K562 (cell line): Measurements from ENCODE around the gene SALL2. TPM values are rescaled to one million over a fixed set of nuclear protein-coding genes. Genes with fewer than 3 reads are reported as not detected.
A peak's percentile ranks its signal among the peaks of the same experiment; 100 is the strongest.

ENCODE experiments used
- CC2D1A ChIP-seq: fragments of 450-650 bp; IDR thresholded peaks from 2 replicates; pipeline ENCODE4 v1.6.1; 2017; ENCODE audit warnings: mild to moderate bottlenecking
- CTCF ChIP-seq, 3 experiments: IDR thresholded peaks in 2 of 3; conservative IDR thresholded peaks in 1 of 3; 2 replicates each; pipeline ENCODE4 v1.5.1; 2011 to 2012; ENCODE audit warnings: low read length in 3 of 3, mild to moderate bottlenecking in 3 of 3, control low read depth in 2 of 3, improper control_type of control experiment in 1 of 3, inconsistent platforms in 1 of 3, low read depth in 1 of 3, mixed read lengths in 1 of 3, moderate library complexity in 1 of 3; ENCODE audit not compliant: insufficient read depth in 2 of 3
- DPF2 ChIP-seq: fragments of 450-650 bp; IDR thresholded peaks from 2 replicates; pipeline ENCODE4 v1.6.1; 2016
- GABPB1 ChIP-seq: sonication (generic); formaldehyde crosslinking; IDR thresholded peaks from 2 replicates; pipeline ENCODE4 v1.8.0; 2022; ENCODE audit warnings: mild to moderate bottlenecking, missing genetic modification reagents
- KLF13 ChIP-seq: fragments of 450-650 bp; IDR thresholded peaks from 2 replicates; pipeline ENCODE4 v1.6.1; 2016; ENCODE audit warnings: missing genetic modification characterization, low read depth, mild to moderate bottlenecking, missing compliant biosample characterization, moderate library complexity, borderline replicate concordance
- MEF2D ChIP-seq: conservative IDR thresholded peaks from 2 replicates; pipeline ENCODE4 v1.6.1; 2016; ENCODE audit warnings: low read depth, missing genetic modification characterization, missing compliant biosample characterization
- MXD1 ChIP-seq: fragments of 250-450 bp; sonication (Bioruptor Pico); IDR thresholded peaks from 2 replicates; pipeline ENCODE4 v1.8.0; 2021; ENCODE audit warnings: borderline replicate concordance, mild to moderate bottlenecking, moderate library complexity; ENCODE audit not compliant: poor library complexity, severe bottlenecking
- NFE2L1 ChIP-seq: fragments of 450-650 bp; IDR thresholded peaks from 2 replicates; pipeline ENCODE4 v1.6.1; 2016; ENCODE audit warnings: missing genetic modification characterization, low read depth, mild to moderate bottlenecking, missing compliant biosample characterization, moderate library complexity, borderline replicate concordance
- POLR2AphosphoS2 ChIP-seq: IDR thresholded peaks from 2 replicates; pipeline ENCODE4 v1.6.1; 2012; ENCODE audit warnings: low read length, improper control_type of control experiment
- RERE ChIP-seq: sonication (generic); formaldehyde crosslinking; IDR thresholded peaks from 2 replicates; pipeline ENCODE4 v1.8.0; 2023; ENCODE audit warnings: missing genetic modification reagents, mild to moderate bottlenecking, borderline replicate concordance
- SMAD4 ChIP-seq: fragments of 250-450 bp; sonication (Bioruptor Pico); conservative IDR thresholded peaks from 2 replicates; pipeline ENCODE4 v1.8.0; 2021; ENCODE audit warnings: inconsistent platforms, mild to moderate bottlenecking, moderate library complexity
- SP2 ChIP-seq: IDR thresholded peaks from 2 replicates; pipeline ENCODE4 v1.6.1; 2011; ENCODE audit warnings: mild to moderate bottlenecking, low read depth, low read length, moderate library complexity; ENCODE audit not compliant: poor library complexity, severe bottlenecking; ENCODE audit errors: extremely low read depth
- TBL1XR1 ChIP-seq, 2 experiments: IDR thresholded peaks; 2 replicates each; pipeline ENCODE4 v1.6.1; 2012; ENCODE audit warnings: improper control_type of control experiment in 2 of 2, low read length in 2 of 2, mild to moderate bottlenecking in 1 of 2
- TFAM ChIP-seq: fragments of 250-450 bp; sonication (Bioruptor Pico); conservative IDR thresholded peaks from 2 replicates; pipeline ENCODE4 v1.5.0; 2021; ENCODE audit warnings: mild to moderate bottlenecking, moderate library complexity
- TOE1 ChIP-seq, 2 experiments: fragments of 450-650 bp in 1 of 2; sonication (generic) in 1 of 2; formaldehyde crosslinking in 1 of 2; IDR thresholded peaks; 2 replicates each; pipeline versions ENCODE4 v1.7.1 to v1.8.0; 2016 to 2022; ENCODE audit warnings: borderline replicate concordance in 2 of 2, mild to moderate bottlenecking in 2 of 2, antibody characterized with exemption in 1 of 2, inconsistent platforms in 1 of 2, low read depth in 1 of 2, missing genetic modification reagents in 1 of 2, moderate library complexity in 1 of 2
- YY1 ChIP-seq, 3 experiments: IDR thresholded peaks; 2 replicates each; pipeline ENCODE4 v1.6.1; 2011; ENCODE audit warnings: low read length in 2 of 3, mild to moderate bottlenecking in 2 of 3, moderate library complexity in 2 of 3, borderline replicate concordance in 1 of 3, control low read depth in 1 of 3, low read depth in 1 of 3; ENCODE audit not compliant: insufficient read depth in 3 of 3, insufficient replicate concordance in 2 of 3, control insufficient read depth in 1 of 3, insufficient read length in 1 of 3; ENCODE audit errors: extremely low read depth in 1 of 3
- ZNF217 ChIP-seq: sonication (generic); formaldehyde crosslinking; IDR thresholded peaks from 2 replicates; pipeline ENCODE4 v1.8.0; 2022; ENCODE audit warnings: mild to moderate bottlenecking, missing genetic modification reagents
- polyA plus RNA-seq, 8 experiments: library from polyadenylated mRNA; depleted of rRNA in 4 of 8; stranded (reverse) in 5 of 8; unstranded in 3 of 8; fragments of >200 nt; fragmentation: Nextera tagmentation in 2 of 8; fragmentation: Illumina TruSeq in 1 of 8; extraction: Ambion mirVana in 2 of 8; extraction: Trizol in 1 of 8; gene quantifications; 2 replicates each; pipeline versions ENCODE4 v1.2.1 to v1.2.3, GENCODE V29; 2011 to 2014; ENCODE audit warnings: inconsistent platforms in 1 of 8, missing spikeins in 1 of 8
- total RNA-seq, 7 experiments: library from RNA; depleted of rRNA in 6 of 7; stranded (reverse); fragments of >200 nt in 6 of 7; fragmentation: Illumina TruSeq in 2 of 7; extraction: Trizol in 2 of 7; gene quantifications; 2 replicates each; pipeline versions ENCODE4 v1.2.1 to v1.2.3, GENCODE V29; 2011 to 2021; ENCODE audit warnings: low replicate concordance in 1 of 7

The SALL2 gene
- total and polyA plus RNA-seq, 9 of the 15 experiments (the other 6 are each of a cell fraction or from before 2014, with no cell fraction given) = 6.6 to 30.4 (median 12.9) TPM

- no peak for TF ChIP-seq NFE2L1 (tag)
- TF ChIP-seq SP2 = peak; percentile 75
- no peak; the same call in 1 of the 2 replicates for TF ChIP-seq CC2D1A
- no peak for TF ChIP-seq SMAD4 (CRISPR knock-in tag)
- no peak for TF ChIP-seq TFAM
- no peak for TF ChIP-seq MEF2D (tag)
- no peak for TF ChIP-seq MXD1 (CRISPR knock-in tag)
- TF ChIP-seq TBL1XR1 (IDR thresholded peaks at IDR 0.05; ENCODE audit: low read length in 2 of 2) = peak in 1 of 2 experiments; percentile 53; a peak in 2 of 4 replicates
- no peak for TF ChIP-seq ZNF217 (CRISPR knock-in tag)
- 0 out of 2 replicates have a peak, but pooled peaks have one; percentile 21 for TF ChIP-seq DPF2
- peak; percentile 56 for TF ChIP-seq TOE1 (IDR thresholded peaks at IDR 0.05; ENCODE audit: borderline replicate concordance)
- no peak for TF ChIP-seq TOE1 (CRISPR knock-in tag; IDR thresholded peaks at IDR 0.05; ENCODE audit: borderline replicate concordance, low read depth)
- TF ChIP-seq RERE (CRISPR knock-in tag) = no peak
- TF ChIP-seq CTCF (IDR thresholded peaks at IDR 0.05 in 2 of 3, conservative IDR thresholded peaks at IDR 0.05 in 1 of 3; ENCODE audit: insufficient read depth in 2 of 3, low read depth in 1 of 3, low read length in 3 of 3) = peak; percentile 92 to 99 (median 98)
- no peak for TF ChIP-seq POLR2AphosphoS2
- peak in 2 of 3 experiments; percentile 28 to 43 for TF ChIP-seq YY1 (IDR thresholded peaks at IDR 0.05; ENCODE audit: borderline replicate concordance in 1 of 3, control insufficient read depth in 1 of 3, extremely low read depth in 1 of 3, insufficient read depth in 3 of 3, insufficient read length in 1 of 3, insufficient replicate concordance in 2 of 3, low read depth in 1 of 3, low read length in 2 of 3)
- no peak for TF ChIP-seq KLF13 (tag)
- TF ChIP-seq GABPB1 = peak; percentile 90
Observed at GRCh38 chr14:21476925-21477681, 49.0 kb downstream of the SALL2 start, which contains the start of the genes RAB2B and TOX4 (continued).
